ENCODE measurements around the gene POLR2E. TPM values are rescaled to one million over a fixed set of nuclear protein-coding genes. Genes with fewer than 3 reads are reported as not detected.

The POLR2E gene
- total and polyA plus RNA-seq, 2 of the 8 experiments (the other 6 are each of a cell fraction or from before 2014, with no cell fraction given), result 281 to 381 TPM

GRCh38 chr19:1101337-1101698, 6.1 kb upstream of the POLR2E start:
- Histone ChIP-seq H3K23ac (ENCODE audit: insufficient read length) (no peak overlapping the region), H3K27ac (ENCODE audit: low read depth, low read length) (no peak overlapping the region), H3K4me3 (ENCODE audit: extremely low read depth in 1 of 4, insufficient read depth in 2 of 4, low read depth in 3 of 4, low read length in 4 of 4) (no peak overlapping the region), H4K5ac (ENCODE audit: insufficient read length, low read depth, low read length) (no peak overlapping the region), H3K9ac (replicated peaks in 1 of 4; ENCODE audit: extremely low read depth in 1 of 4, low read depth in 3 of 4, low read length in 3 of 4) (no peak overlapping the region), H3K79me1 (ENCODE audit: low read depth, low read length) (peaks cover 4% of the 10 kb centered on the region), H3K9me3 (ENCODE audit: insufficient read depth in 2 of 2, low read depth in 1 of 2, low read length in 1 of 2) (no peaks in the 10 kb centered on the region), H2BK120ac (replicated peaks; ENCODE audit: low read depth, low read length) (no peak overlapping the region), H3K14ac (ENCODE audit: insufficient read length) (no peak overlapping the region), H3K23me2 (ENCODE audit: low read depth, low read length) (peaks cover 7% of the 10 kb centered on the region; the same call in 1 of the 2 replicates), H4K8ac (ENCODE audit: extremely low read depth, insufficient read depth, low read length) (no peak overlapping the region), H3K4me2 (ENCODE audit: insufficient read depth in 1 of 2, low read depth in 2 of 2, low read length in 2 of 2) (no peak overlapping the region), H3K27me3 (replicated peaks in 1 of 4; ENCODE audit: control insufficient read depth in 3 of 4, extremely low read depth in 1 of 4, insufficient read depth in 3 of 4, low read length in 3 of 4) (0 out of 7 replicates have a peak, but pooled peaks cover 0 to 2% (median 0%) of the 10 kb centered on the region in 4 experiments), H3K56ac (replicated peaks; ENCODE audit: insufficient read length, low read depth, low read length) (no peak overlapping the region), H3K18ac (ENCODE audit: extremely low read depth, low read length) (no peak overlapping the region), H3K4ac (replicated peaks; ENCODE audit: insufficient read length, low read depth, low read length) (no peak overlapping the region), H3K4me1 (replicated peaks in 1 of 4; ENCODE audit: control insufficient read depth in 3 of 4, insufficient read depth in 4 of 4, low read length in 3 of 4) (peaks cover 4 to 20% (median 8%) of the 10 kb centered on the region in 4 experiments), H2BK20ac (ENCODE audit: low read length) (no peak overlapping the region), H4K20me1 (replicated peaks in 1 of 2; ENCODE audit: control insufficient read depth in 1 of 2, insufficient read depth in 2 of 2, low read length in 2 of 2) (peaks cover 2% of the 10 kb centered on the region in 2 experiments), H2BK15ac (ENCODE audit: low read length) (no peak overlapping the region), H4K91ac (replicated peaks; ENCODE audit: insufficient read length, low read length) (peak overlapping the region; percentile 73), H3K36me3 (ENCODE audit: control insufficient read depth in 2 of 4, insufficient read depth in 4 of 4, low read length in 3 of 4) (peaks cover 3 to 9% (median 6%) of the 10 kb centered on the region in 4 experiments; a peak in 5 of 8 replicates), H2BK5ac (ENCODE audit: low read depth, low read length) (peak overlapping the region; percentile 73; the same call in 1 of the 2 replicates), H3K79me2 (ENCODE audit: control insufficient read depth in 1 of 2, insufficient read depth in 2 of 2, low read length in 2 of 2) (no peaks in the 10 kb centered on the region; a peak in 1 of 4 replicates), H2AFZ (ENCODE audit: low read length) (no peak overlapping the region), H2AK5ac (ENCODE audit: low read depth, low read length) (no peak overlapping the region), H2BK12ac (ENCODE audit: low read depth, low read length) (no peak overlapping the region)
- ChIA-PET CTCF (ENCODE audit: partially characterized antibody) (interaction anchor here (0.7 to 3.2 kb wide), 8 partner anchors 8 to 137 kb away, joined by 3 to 11 read pairs (median 3); no protein-coding TSS in a partner anchor), POLR2A (ENCODE audit: partially characterized antibody) (interaction anchor here (0.6 to 9.8 kb wide), 7 partner anchors 11 to 167 kb away, joined by 3 to 116 read pairs (median 4); partner anchors contain the start of gene CNN2)
- 96% methylated on average over 9 of the region's 9 CpGs; no CpG with 5 or more reads in 1 of the 2 experiments for WGBS, 2 experiments (ENCODE audit: extremely low coverage in 1 of 2, insufficient coverage in 1 of 2, insufficient read length in 1 of 2, insufficient replicate concordance in 2 of 2, low coverage in 1 of 2, low lambda C conversion rate in 2 of 2, missing lambda C conversion rate in 1 of 2)
- no peak for TF ChIP-seq RBBP5 (IDR thresholded peaks at IDR 0.05; ENCODE audit: borderline replicate concordance, low read depth, low read length)
- TF ChIP-seq SP2 (IDR thresholded peaks at IDR 0.05; ENCODE audit: low read length), result no peak
- TF ChIP-seq RNF2 (IDR thresholded peaks at IDR 0.05; ENCODE audit: borderline replicate concordance, low read depth, low read length, missing control alignments, poor library complexity, severe bottlenecking), result no peak
- no peak for TF ChIP-seq NRF1 (IDR thresholded peaks at IDR 0.05; ENCODE audit: low read depth, low read length)
- no peak for TF ChIP-seq BACH1 (IDR thresholded peaks at IDR 0.05; ENCODE audit: low read length)
- TF ChIP-seq GTF2F1 (IDR thresholded peaks at IDR 0.05; ENCODE audit: borderline replicate concordance, low read depth, low read length), result no peak
- no peak for TF ChIP-seq KDM1A (IDR thresholded peaks at IDR 0.05; ENCODE audit: borderline replicate concordance, low read length)
- TF ChIP-seq USF2 (IDR thresholded peaks at IDR 0.05; ENCODE audit: low read length), result no peak
- TF ChIP-seq RXRA (IDR thresholded peaks at IDR 0.05; ENCODE audit: insufficient read depth, low read depth, low read length), result no peak
- no peak for TF ChIP-seq CHD2 (IDR thresholded peaks at IDR 0.05; ENCODE audit: low read length)
- TF ChIP-seq SP1 (IDR thresholded peaks at IDR 0.05; ENCODE audit: low read depth, low read length), result no peak
- DNase-seq (ENCODE audit: low read depth in 1 of 2, low spot score in 2 of 2), result no peak
- FAIRE-seq, result no peak
